ENCODE data around the gene HIGD1B.
A peak's percentile ranks its signal among the peaks of the same experiment; 100 is the strongest.

Gene HIGD1B

GRCh38 chr17:44830359-44831288 is 17.1 kb upstream of the HIGD1B start:
- H4K20me1 ChIP-seq (ENCODE audit: insufficient read depth, low read length) = no peaks in the 10 kb centered on the region
- H3F3A ChIP-seq (ENCODE audit: insufficient read depth, low read length) = no peaks in the 10 kb centered on the region
- no peaks in the 10 kb centered on the region for H3K9me2 ChIP-seq (ENCODE audit: low read depth, low read length)
- H3K27ac ChIP-seq (ENCODE audit: low read depth, low read length, poor library complexity, severe bottlenecking) = no peak overlapping the region
- peak overlapping the region; percentile 74 for H3K4me2 ChIP-seq (ENCODE audit: low read length)
- peaks cover 8% of the 10 kb centered on the region; the same call in 1 of the 2 replicates for H3K36me3 ChIP-seq (ENCODE audit: insufficient read depth, low read length)
- H3K27me3 ChIP-seq (ENCODE audit: insufficient read depth, low read length) = peaks cover 4% of the 10 kb centered on the region; the same call in 1 of the 2 replicates
- no peaks in the 10 kb centered on the region for H3K9me3 ChIP-seq (ENCODE audit: low read length)
- TF ChIP-seq EZH2 (IDR thresholded peaks at IDR 0.05; ENCODE audit: borderline replicate concordance, low read length) (no peak), CTCF (IDR thresholded peaks at IDR 0.05; ENCODE audit: low read length) (no peak)
- H3K4me1 ChIP-seq (ENCODE audit: insufficient read depth, low read length, severe bottlenecking) = peaks cover 42% of the 10 kb centered on the region
- peak overlapping the region; percentile 76; the same call in 1 of the 2 replicates for H2AFZ ChIP-seq (ENCODE audit: low read length)
- peak overlapping the region; percentile 84 for H3K4me3 ChIP-seq (ENCODE audit: low read depth, low read length, poor library complexity, severe bottlenecking)
- peak overlapping the region; percentile 84 for H3K9ac ChIP-seq (ENCODE audit: low read length)
- peaks cover 35% of the 10 kb centered on the region for H3K79me2 ChIP-seq (ENCODE audit: insufficient read depth, low read length)

GRCh38 chr17:44831371-44831770 is 16.3 kb upstream of the HIGD1B start:
- Histone ChIP-seq H4K20me1 (ENCODE audit: insufficient read depth, low read length) (no peaks in the 10 kb centered on the region), H3K9me2 (ENCODE audit: low read depth, low read length) (no peaks in the 10 kb centered on the region), H3K36me3 (ENCODE audit: insufficient read depth, low read length) (peaks cover under 1% of the 10 kb centered on the region; the same call in 1 of the 2 replicates), H2AFZ (ENCODE audit: low read length) (no peak overlapping the region), H3K4me2 (ENCODE audit: low read length) (no peak overlapping the region), H3K27ac (ENCODE audit: low read depth, low read length, poor library complexity, severe bottlenecking) (no peak overlapping the region), H3K4me3 (ENCODE audit: low read depth, low read length, poor library complexity, severe bottlenecking) (no peak overlapping the region), H3K9ac (ENCODE audit: low read length) (no peak overlapping the region), H3K79me2 (ENCODE audit: insufficient read depth, low read length) (peaks cover 29% of the 10 kb centered on the region), H3F3A (ENCODE audit: insufficient read depth, low read length) (no peaks in the 10 kb centered on the region), H3K4me1 (ENCODE audit: insufficient read depth, low read length, severe bottlenecking) (peaks cover 35% of the 10 kb centered on the region), H3K9me3 (ENCODE audit: low read length) (no peaks in the 10 kb centered on the region), H3K27me3 (ENCODE audit: insufficient read depth, low read length) (peaks cover 4% of the 10 kb centered on the region; the same call in 1 of the 2 replicates)
- no peak for TF ChIP-seq EZH2 (IDR thresholded peaks at IDR 0.05; ENCODE audit: borderline replicate concordance, low read length)
- no peak for TF ChIP-seq CTCF (IDR thresholded peaks at IDR 0.05; ENCODE audit: low read length)

- Histone ChIP-seq H4K20me1 (ENCODE audit: insufficient read depth, low read length) (no peaks in the 10 kb centered on the region), H3K9me2 (ENCODE audit: low read depth, low read length) (no peaks in the 10 kb centered on the region), H3K9ac (ENCODE audit: low read length) (no peak overlapping the region), H3K27ac (ENCODE audit: low read depth, low read length, poor library complexity, severe bottlenecking) (no peak overlapping the region), H3K4me2 (ENCODE audit: low read length) (no peak overlapping the region), H3K79me2 (ENCODE audit: insufficient read depth, low read length) (peaks cover 15% of the 10 kb centered on the region), H3F3A (ENCODE audit: insufficient read depth, low read length) (no peaks in the 10 kb centered on the region), H2AFZ (ENCODE audit: low read length) (no peak overlapping the region), H3K4me1 (ENCODE audit: insufficient read depth, low read length, severe bottlenecking) (peaks cover 20% of the 10 kb centered on the region), H3K4me3 (ENCODE audit: low read depth, low read length, poor library complexity, severe bottlenecking) (no peak overlapping the region), H3K27me3 (ENCODE audit: insufficient read depth, low read length) (peaks cover 4% of the 10 kb centered on the region; the same call in 1 of the 2 replicates), H3K9me3 (ENCODE audit: low read length) (no peaks in the 10 kb centered on the region), H3K36me3 (ENCODE audit: insufficient read depth, low read length) (no peaks in the 10 kb centered on the region)
- TF ChIP-seq CTCF (IDR thresholded peaks at IDR 0.05; ENCODE audit: low read length) (no peak), EZH2 (IDR thresholded peaks at IDR 0.05; ENCODE audit: borderline replicate concordance, low read length) (no peak)
Observed at GRCh38 chr17:44832805-44833204, 14.9 kb upstream of the HIGD1B start.

Data from OCI-LY1 (cell line).